Mesendoderm (in vitro differentiated cells): ENCODE measurements around the gene GLIS1.

Experiments
- DNase-seq: peaks from one replicate; pipeline ENCODE4 v3.0.0; 2013
- H2AK5ac ChIP-seq: 2 replicates; pipeline ENCODE4 v1.6.1; 2013; ENCODE audit warnings: low read length, inconsistent platforms
- H2BK120ac ChIP-seq: 2 replicates; pipeline ENCODE4 v1.6.1; 2013; ENCODE audit warnings: low read depth, mild to moderate bottlenecking, low read length, moderate library complexity, mixed read lengths
- H2BK15ac ChIP-seq: replicated peaks from 2 replicates; pipeline ENCODE4 v1.6.1; 2013; ENCODE audit warnings: low read depth, mild to moderate bottlenecking, moderate library complexity
- H2BK5ac ChIP-seq: 2 replicates; pipeline ENCODE4 v1.6.1; 2013; ENCODE audit warnings: low read length, inconsistent platforms
- H3K18ac ChIP-seq: 2 replicates; pipeline ENCODE4 v1.6.1; 2013; ENCODE audit warnings: mild to moderate bottlenecking, low read length, mixed read lengths
- H3K23ac ChIP-seq: one replicate; pipeline ENCODE4 v1.6.1; 2013; ENCODE audit warnings: low read length
- H3K27ac ChIP-seq: 2 replicates; pipeline ENCODE4 v1.5.1; 2013; ENCODE audit warnings: low read depth, mild to moderate bottlenecking, inconsistent platforms, low read length, moderate library complexity
- H3K27me3 ChIP-seq: 2 replicates; pipeline ENCODE4 v1.6.1; 2013; ENCODE audit warnings: low read length, control low read depth, mild to moderate bottlenecking, inconsistent platforms; ENCODE audit not compliant: insufficient read depth, poor library complexity
- H3K36me3 ChIP-seq: 2 replicates; pipeline ENCODE4 v1.6.1; 2013; ENCODE audit warnings: low read length, inconsistent platforms; ENCODE audit not compliant: control insufficient read depth, insufficient read depth
- H3K4ac ChIP-seq: one replicate; pipeline ENCODE4 v1.6.1; 2013; ENCODE audit warnings: low read depth, mild to moderate bottlenecking, low read length, moderate library complexity
- H3K4me1 ChIP-seq: 2 replicates; pipeline ENCODE4 v1.6.1; 2013; ENCODE audit warnings: low read depth, low read length, inconsistent platforms; ENCODE audit not compliant: control insufficient read depth
- H3K4me2 ChIP-seq: 2 replicates; pipeline ENCODE4 v1.6.1; 2013; ENCODE audit warnings: low read length
- H3K4me3 ChIP-seq: 2 replicates; pipeline ENCODE4 v1.5.1; 2013; ENCODE audit warnings: mild to moderate bottlenecking, low read length
- H3K56ac ChIP-seq: one replicate; pipeline ENCODE4 v1.6.1; 2013; ENCODE audit warnings: low read length
- H3K79me1 ChIP-seq: 2 replicates; pipeline ENCODE4 v1.6.1; 2013; ENCODE audit warnings: low read length, inconsistent platforms
- H3K79me2 ChIP-seq: 2 replicates; pipeline ENCODE4 v1.6.1; 2013; ENCODE audit warnings: mild to moderate bottlenecking, low read length; ENCODE audit not compliant: control insufficient read depth, insufficient read depth
- H3K9ac ChIP-seq: 2 replicates; pipeline ENCODE4 v1.6.1; 2013; ENCODE audit warnings: low read length, inconsistent platforms
- H4K5ac ChIP-seq: one replicate; pipeline ENCODE4 v1.6.1; 2013; ENCODE audit warnings: low read length
- H4K8ac ChIP-seq: one replicate; pipeline ENCODE4 v1.6.1; 2013; ENCODE audit warnings: low read depth, mild to moderate bottlenecking, control low read depth, low read length, moderate library complexity
- WGBS: extraction: QIAGEN DNeasy Blood & Tissue Kit; methylation state at CpG from one replicate; pipeline ENCODE4 v1.1.7; 2013; ENCODE audit warnings: low lambda C conversion rate, missing lambda C conversion rate; ENCODE audit not compliant: insufficient coverage; ENCODE audit errors: extremely low coverage; 5-methylcytosine and 5-hydroxymethylcytosine counted together

The GLIS1 gene

GRCh38 chr1:53575955-53576320 lies 163.0 kb downstream of the GLIS1 start:
- H3K56ac ChIP-seq: no peak overlapping the region
- no peak for DNase-seq
- no peaks in the 10 kb centered on the region for H3K27me3 ChIP-seq
- H2BK5ac ChIP-seq: no peak overlapping the region
- H4K5ac ChIP-seq: no peak overlapping the region
- H2BK15ac ChIP-seq: no peak overlapping the region
- H3K18ac ChIP-seq: no peak overlapping the region
- no peak overlapping the region for H4K8ac ChIP-seq
- no peak overlapping the region for H2AK5ac ChIP-seq
- H3K79me1 ChIP-seq: no peaks in the 10 kb centered on the region
- no peak overlapping the region for H3K4me2 ChIP-seq
- H3K79me2 ChIP-seq: no peaks in the 10 kb centered on the region
- H2BK120ac ChIP-seq: no peak overlapping the region
- no peak overlapping the region for H3K27ac ChIP-seq
- no peaks in the 10 kb centered on the region for H3K4me1 ChIP-seq
- no peak overlapping the region for H3K4me3 ChIP-seq
- no peak overlapping the region for H3K4ac ChIP-seq
- H3K9ac ChIP-seq: no peak overlapping the region
- H3K36me3 ChIP-seq: no peaks in the 10 kb centered on the region
- no CpG with 5 or more reads among the region's 5 CpGs for WGBS
- H3K23ac ChIP-seq: no peak overlapping the region

GRCh38 chr1:53575141-53575954 lies 163.6 kb downstream of the GLIS1 start:
- H3K23ac ChIP-seq: no peak overlapping the region
- H3K4me2 ChIP-seq: no peak overlapping the region
- H3K27ac ChIP-seq: no peak overlapping the region
- no peak overlapping the region for H4K5ac ChIP-seq
- H3K9ac ChIP-seq: no peak overlapping the region
- H2BK5ac ChIP-seq: no peak overlapping the region
- no peak overlapping the region for H3K56ac ChIP-seq
- no peaks in the 10 kb centered on the region for H3K79me2 ChIP-seq
- no peak overlapping the region for H3K4me3 ChIP-seq
- no peaks in the 10 kb centered on the region for H3K36me3 ChIP-seq
- WGBS: no CpG with 5 or more reads among the region's 14 CpGs
- H3K79me1 ChIP-seq: no peaks in the 10 kb centered on the region
- H3K27me3 ChIP-seq: no peaks in the 10 kb centered on the region
- H2BK120ac ChIP-seq: no peak overlapping the region
- H4K8ac ChIP-seq: no peak overlapping the region
- no peak overlapping the region for H3K4ac ChIP-seq
- no peak overlapping the region for H2AK5ac ChIP-seq
- H3K18ac ChIP-seq: no peak overlapping the region
- no peak for DNase-seq
- no peak overlapping the region for H2BK15ac ChIP-seq
- H3K4me1 ChIP-seq: no peaks in the 10 kb centered on the region

- no peak overlapping the region for H3K18ac ChIP-seq
- no peak overlapping the region for H4K8ac ChIP-seq
- no peak overlapping the region for H3K56ac ChIP-seq
- H3K9ac ChIP-seq: no peak overlapping the region
- no peaks in the 10 kb centered on the region for H3K36me3 ChIP-seq
- no peaks in the 10 kb centered on the region for H3K27me3 ChIP-seq
- no peak overlapping the region for H2BK5ac ChIP-seq
- H3K4me3 ChIP-seq: no peak overlapping the region
- no peaks in the 10 kb centered on the region for H3K79me1 ChIP-seq
- WGBS: no CpG with 5 or more reads among the region's 4 CpGs
- no peak overlapping the region for H2AK5ac ChIP-seq
- no peaks in the 10 kb centered on the region for H3K79me2 ChIP-seq
- H3K27ac ChIP-seq: no peak overlapping the region
- H2BK15ac ChIP-seq: no peak overlapping the region
- no peak overlapping the region for H3K4me2 ChIP-seq
- H2BK120ac ChIP-seq: no peak overlapping the region
- no peak overlapping the region for H4K5ac ChIP-seq
- no peak overlapping the region for H3K4ac ChIP-seq
- H3K4me1 ChIP-seq: no peaks in the 10 kb centered on the region
- DNase-seq: no peak
- no peak overlapping the region for H3K23ac ChIP-seq
Measured at GRCh38 chr1:53574621-53575020, 164.3 kb downstream of the GLIS1 start.

- H2BK5ac ChIP-seq: no peak overlapping the region
- no CpG with 5 or more reads among the region's 4 CpGs for WGBS
- no peak overlapping the region for H2BK120ac ChIP-seq
- H4K5ac ChIP-seq: no peak overlapping the region
- H3K4ac ChIP-seq: no peak overlapping the region
- no peak overlapping the region for H3K56ac ChIP-seq
- no peaks in the 10 kb centered on the region for H3K27me3 ChIP-seq
- H3K4me3 ChIP-seq: no peak overlapping the region
- no peaks in the 10 kb centered on the region for H3K4me1 ChIP-seq
- no peak overlapping the region for H3K27ac ChIP-seq
- no peak overlapping the region for H3K9ac ChIP-seq
- H3K4me2 ChIP-seq: no peak overlapping the region
- no peak overlapping the region for H2BK15ac ChIP-seq
- H3K36me3 ChIP-seq: no peaks in the 10 kb centered on the region
- H3K79me1 ChIP-seq: no peaks in the 10 kb centered on the region
- no peak for DNase-seq
- no peak overlapping the region for H2AK5ac ChIP-seq
- no peak overlapping the region for H3K23ac ChIP-seq
- H3K18ac ChIP-seq: no peak overlapping the region
- H3K79me2 ChIP-seq: no peaks in the 10 kb centered on the region
- H4K8ac ChIP-seq: no peak overlapping the region
Measured at GRCh38 chr1:53573931-53574330, 165.0 kb downstream of the GLIS1 start.

- Histone ChIP-seq H2BK5ac (no peak overlapping the region), H3K4me2 (no peak overlapping the region), H2BK15ac (no peak overlapping the region), H4K8ac (no peak overlapping the region), H3K56ac (no peak overlapping the region), H2BK120ac (no peak overlapping the region), H3K4me3 (no peak overlapping the region), H3K18ac (no peak overlapping the region), H3K4me1 (no peaks in the 10 kb centered on the region), H3K4ac (no peak overlapping the region), H3K36me3 (no peaks in the 10 kb centered on the region), H3K79me2 (no peaks in the 10 kb centered on the region), H2AK5ac (no peak overlapping the region), H3K23ac (no peak overlapping the region), H3K27ac (no peak overlapping the region), H3K9ac (no peak overlapping the region), H3K79me1 (no peaks in the 10 kb centered on the region), H3K27me3 (no peaks in the 10 kb centered on the region), H4K5ac (no peak overlapping the region)
- DNase-seq: no peak
- WGBS: no CpG with 5 or more reads among the region's 8 CpGs
Measured at GRCh38 chr1:53573522-53573921, 165.4 kb downstream of the GLIS1 start.

- Histone ChIP-seq H3K79me1 (no peaks in the 10 kb centered on the region), H2BK15ac (no peak overlapping the region), H3K4me3 (no peak overlapping the region), H3K4me1 (no peaks in the 10 kb centered on the region), H3K18ac (no peak overlapping the region), H3K4ac (no peak overlapping the region), H4K5ac (no peak overlapping the region), H3K4me2 (no peak overlapping the region), H3K9ac (no peak overlapping the region), H2BK5ac (no peak overlapping the region), H3K79me2 (no peaks in the 10 kb centered on the region), H2BK120ac (no peak overlapping the region), H3K36me3 (no peaks in the 10 kb centered on the region), H3K23ac (no peak overlapping the region), H4K8ac (no peak overlapping the region), H3K27ac (no peak overlapping the region), H3K27me3 (no peaks in the 10 kb centered on the region), H3K56ac (no peak overlapping the region), H2AK5ac (no peak overlapping the region)
- WGBS: no CpG with 5 or more reads among the region's 3 CpGs
- DNase-seq: no peak
Measured at GRCh38 chr1:53572815-53573173, 166.2 kb downstream of the GLIS1 start.
